NCI-H748 treated with DMSO at 0.1 percent for 48 hours (cell line): ENCODE results near the gene CRK.
A peak's percentile ranks its signal among the peaks of the same experiment; 100 is the strongest.

Experiments
- DNase-seq: peaks from one replicate; lab custom pipeline; 2025; lab: John Stamatoyannopoulos, UW

Gene CRK

DNA sequence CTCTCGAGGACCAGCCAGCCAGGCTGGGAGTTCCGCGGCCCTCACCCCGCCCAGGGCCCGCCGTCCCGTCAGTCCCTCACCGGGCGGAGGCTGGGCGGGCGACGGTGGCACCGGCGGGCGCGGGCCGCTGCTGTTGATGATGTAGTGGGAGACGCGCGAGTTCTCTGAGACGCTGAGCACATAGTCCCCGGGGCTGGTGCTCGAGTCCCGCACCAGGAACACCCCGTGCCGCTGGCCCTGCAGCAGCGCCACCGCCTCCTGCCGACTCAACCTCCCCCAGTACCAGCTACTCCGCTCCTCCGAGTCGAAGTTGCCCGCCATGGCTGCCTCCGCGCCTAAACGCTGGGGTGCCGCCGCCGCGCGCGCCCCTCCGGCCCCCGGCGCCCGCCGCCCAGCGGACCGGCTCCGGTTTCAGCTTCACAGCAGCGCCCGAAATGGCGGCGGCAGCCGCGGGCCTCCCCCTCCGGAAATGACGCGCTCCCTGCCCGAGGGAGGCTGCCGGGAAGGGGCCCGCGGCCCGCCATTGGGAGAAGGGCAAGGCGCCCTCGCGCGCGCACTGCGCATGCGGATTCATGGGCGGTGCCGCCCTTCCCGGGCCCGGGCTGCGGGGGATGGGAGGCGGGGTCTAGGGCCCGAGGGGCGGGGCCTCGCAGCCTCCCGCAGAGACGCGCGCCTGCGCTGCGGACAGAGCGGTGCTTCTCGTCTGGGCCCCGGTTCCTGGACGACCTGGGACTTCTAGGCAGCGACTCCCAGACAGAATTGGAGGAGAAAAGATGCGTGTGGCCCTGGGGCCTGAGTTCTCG is at the start of gene CRK:
TSS of gene CRK (minus strand) at position 436 of the 803 bp plus-strand sequence. CDS start at position 321, 115 bp downstream.
- peak; percentile 93 for DNase-seq

DNA sequence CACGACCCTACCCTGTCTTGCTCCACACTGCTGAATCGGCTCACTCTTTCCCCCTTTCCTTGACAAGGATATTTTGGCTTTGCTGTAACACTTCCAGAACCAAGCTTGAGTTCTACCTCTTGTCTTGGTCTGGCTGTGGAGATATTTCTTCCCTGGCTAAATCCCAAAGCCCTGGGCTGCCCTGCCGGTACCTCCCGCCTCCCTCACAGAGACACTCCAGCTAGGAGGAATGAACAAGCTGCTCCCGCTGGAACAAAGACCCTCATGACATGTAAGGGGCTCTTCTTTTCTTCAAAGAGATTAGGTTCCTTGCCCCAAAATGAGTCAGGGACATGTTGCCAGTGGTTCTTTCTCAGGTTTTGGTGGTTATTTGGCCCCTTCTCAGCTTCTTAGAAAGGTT is 49.6 kb upstream of the CRK start:
- no peak for DNase-seq

DNA sequence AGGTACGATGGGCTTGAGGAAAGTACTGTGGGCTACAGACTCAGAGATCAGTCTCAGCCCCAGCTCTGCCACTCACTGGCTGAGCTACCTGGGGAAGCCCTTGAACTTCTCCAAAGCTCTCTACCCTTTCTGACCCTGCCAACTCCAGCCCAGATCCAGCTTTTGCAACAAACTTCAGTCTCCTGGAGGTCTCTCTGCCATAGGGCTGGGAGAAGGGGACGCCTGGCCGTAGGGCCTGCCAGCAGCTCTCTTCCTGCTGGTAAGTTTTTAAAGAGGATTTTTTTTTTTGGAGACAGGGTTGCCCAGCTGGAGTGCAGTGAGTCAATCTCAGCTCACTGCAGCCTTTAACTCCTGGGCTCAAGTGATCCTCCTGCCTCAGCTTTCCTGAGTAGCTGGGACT is 48.8 kb upstream of the CRK start:
- no peak for DNase-seq

GRCh38 chr17:1503699-1504098 is 47.7 kb upstream of the CRK start:
- DNase-seq = no peak

- DNase-seq = no peak
These were observed 42.8 kb upstream of the CRK start for GRCh38 chr17:1498869-1499268.

DNA sequence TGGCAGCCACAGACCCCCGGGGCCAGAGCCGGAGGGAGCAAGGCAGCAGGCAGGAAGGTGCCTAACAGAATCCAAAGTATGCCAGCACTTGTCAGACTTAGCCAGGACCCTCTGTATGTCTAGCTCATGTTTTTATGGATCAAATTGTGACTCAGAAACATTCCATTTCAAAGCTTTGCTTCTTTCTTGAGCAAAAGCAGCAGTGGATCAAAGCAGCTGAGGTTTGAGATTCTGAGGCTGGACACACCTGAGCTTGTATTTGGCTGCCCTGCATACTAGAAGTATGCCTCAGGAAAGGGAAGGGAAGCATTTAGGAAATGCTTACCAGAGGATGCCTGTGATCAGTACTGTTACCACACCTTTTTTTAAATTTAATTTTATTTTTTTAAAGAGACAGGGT is 42.2 kb upstream of the CRK start:
- no peak for DNase-seq

GRCh38 chr17:1497831-1498230 is 41.8 kb upstream of the CRK start:
- no peak for DNase-seq

GRCh38 chr17:1496869-1497268 is 40.8 kb upstream of the CRK start:
- no peak for DNase-seq

DNA sequence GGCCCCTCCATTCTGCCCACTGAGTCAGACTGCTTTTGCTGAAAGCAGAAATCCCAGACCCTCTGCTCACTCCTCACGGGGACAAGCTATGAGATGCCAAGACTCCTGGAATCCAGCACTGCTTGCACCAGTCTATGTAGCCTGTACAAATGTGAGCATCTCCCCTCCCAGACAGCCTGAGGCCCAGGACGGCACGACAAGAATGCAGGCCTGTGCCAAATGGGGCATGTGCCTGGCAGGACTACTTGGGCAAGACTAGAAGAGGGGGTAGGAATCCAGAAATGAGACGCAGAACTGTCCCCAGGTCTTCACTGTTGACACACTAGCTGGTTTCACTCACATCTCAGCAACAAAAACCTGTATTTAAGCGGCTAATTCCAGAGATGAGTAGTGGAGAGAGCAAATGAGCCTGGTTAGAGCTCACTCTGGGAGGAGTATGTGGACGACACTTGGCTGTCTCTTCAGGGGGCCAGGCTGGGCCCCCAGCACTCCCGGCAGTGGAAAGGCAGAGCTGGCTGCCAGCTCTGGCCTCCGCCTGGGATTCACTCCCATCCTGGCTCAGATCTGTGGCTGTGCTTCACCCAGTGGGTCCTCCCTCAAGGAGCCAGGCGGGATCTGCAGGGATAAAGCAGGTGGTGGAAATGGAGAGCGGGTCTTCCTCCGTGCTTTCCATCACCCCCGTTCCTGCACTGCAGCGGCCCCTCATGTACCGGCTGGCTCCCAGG is 39.4 kb upstream of the CRK start:
- DNase-seq = no peak

DNA sequence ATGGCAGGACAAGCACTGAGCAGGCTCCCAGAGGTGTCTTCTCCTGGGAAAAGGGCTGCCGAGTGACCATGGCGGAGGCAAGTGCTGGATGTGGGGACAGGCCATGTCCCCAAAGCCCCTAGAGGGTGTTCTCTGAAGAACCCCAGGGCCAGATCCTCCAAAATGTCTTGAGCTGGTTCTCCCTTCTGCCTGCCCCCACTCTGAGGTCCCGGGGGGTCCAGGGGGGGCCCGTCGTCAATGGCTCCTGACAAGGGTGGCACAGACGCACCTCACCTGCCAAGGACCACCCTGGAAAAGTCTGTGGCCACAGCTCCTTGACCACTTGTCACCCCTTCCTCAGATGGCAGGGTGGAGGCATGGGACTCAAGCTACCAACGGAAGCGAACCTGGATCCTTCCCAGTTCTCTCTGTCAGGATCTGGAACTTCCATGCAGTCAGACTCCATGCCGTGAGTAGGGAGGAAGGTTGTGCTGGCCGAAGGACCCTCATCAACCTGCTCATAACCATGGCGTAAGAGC is 38.8 kb upstream of the CRK start:
- DNase-seq = no peak

DNA sequence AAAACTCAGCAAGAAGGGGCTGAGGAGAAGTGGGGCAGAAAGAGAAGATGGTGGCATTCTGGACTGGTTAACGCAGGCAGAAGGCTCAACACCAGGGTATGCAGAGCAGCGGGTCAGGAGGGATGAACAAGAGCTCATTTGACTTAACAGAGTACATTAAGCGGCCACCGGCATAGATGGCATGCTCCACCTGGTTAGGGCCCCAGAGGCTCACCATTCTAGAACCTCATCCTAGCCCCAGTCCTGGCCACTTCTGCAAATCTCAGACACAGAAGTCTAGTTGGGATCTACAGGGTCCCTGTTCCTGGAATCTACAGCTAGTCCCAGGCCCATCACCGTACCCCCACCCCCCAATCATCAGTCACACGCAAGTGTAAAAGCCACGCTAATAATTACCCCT is 38.2 kb upstream of the CRK start:
- no peak for DNase-seq

DNA sequence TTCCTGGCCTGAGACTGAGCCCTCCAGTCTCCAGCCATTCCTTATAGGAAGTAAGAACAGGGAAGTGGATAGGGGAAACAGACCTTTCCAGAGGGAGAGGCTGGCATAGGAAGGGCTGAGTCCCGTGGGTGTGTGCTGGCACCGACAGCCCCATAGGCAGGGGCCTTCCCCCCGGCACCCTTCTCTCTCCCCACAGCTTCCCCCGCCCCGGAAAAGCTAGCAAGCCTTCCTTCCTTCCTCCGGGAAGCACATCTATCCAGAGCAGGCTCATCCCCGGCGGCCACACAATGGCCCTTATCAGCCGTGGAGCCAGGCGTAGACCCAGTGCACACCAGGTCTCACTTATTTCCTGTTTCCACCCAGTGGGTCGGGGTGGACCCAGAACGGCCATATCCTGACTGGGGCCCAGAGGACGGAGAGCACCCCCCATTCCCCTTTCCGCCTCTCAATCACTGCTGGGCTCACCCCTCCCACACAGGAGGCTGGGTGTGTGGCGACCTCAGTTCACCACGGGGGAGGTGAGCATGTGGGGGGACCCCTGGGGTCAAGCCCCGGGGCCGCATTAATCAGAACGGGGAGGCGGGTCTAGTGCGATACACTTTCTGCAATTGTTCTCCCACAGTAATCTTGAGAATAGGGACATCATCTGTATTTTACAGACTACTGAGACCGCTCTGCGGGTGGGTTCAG is 37.4 kb upstream of the CRK start:
- no peak for DNase-seq

DNA sequence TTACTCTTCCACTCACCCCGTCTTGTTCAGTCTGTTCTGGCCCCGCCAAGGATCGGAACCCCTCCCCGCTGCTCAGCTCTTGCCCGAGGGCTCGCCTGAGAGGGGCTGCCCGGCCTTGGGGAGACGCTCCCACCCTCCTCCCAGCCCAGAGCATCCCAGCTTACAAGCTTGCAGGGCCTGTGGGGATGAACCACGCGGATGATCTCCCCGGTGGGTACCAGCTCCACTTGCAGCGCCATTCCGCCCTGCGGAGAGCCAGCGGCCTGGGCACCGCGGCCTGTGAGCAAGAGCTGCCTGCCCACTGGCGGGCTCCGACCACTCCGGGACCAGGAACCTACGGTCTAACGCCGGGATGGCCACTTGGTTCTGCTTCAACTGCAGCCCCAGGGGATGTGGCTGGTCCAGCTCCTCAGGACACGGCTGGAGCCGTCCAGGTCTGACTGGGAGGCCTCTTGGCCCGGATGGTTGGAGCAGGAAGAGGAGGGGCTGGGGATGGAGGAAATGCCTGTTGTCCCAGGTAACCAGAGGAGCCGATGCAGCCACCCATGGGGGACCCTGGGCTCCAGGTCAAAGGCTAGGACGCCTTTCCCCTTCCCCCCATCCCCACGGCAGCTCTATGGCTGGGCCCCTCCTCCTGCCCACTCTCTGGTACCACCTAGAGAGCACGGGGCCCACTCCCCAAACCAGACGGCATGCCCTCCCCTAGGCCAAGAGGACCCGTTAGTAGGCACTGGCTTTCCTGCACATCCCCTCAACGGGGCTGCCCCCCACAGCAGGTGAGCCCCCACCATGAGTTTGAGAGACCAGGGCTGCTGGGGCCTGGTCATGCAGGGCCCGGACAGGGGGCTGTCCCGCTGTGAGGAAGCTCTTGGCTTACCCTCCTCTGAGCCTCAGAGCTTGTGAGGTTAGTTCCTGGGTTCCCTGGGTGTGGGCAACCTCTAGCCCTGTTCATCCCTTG is 36.5 kb upstream of the CRK start, which contains the start of gene MYO1C:
TSS of gene MYO1C (minus strand) at position 438 of the 958 bp plus-strand sequence. CDS start at position 239, 199 bp downstream.
- DNase-seq = no peak

- DNase-seq = no peak
These were observed 35.6 kb upstream of the CRK start for GRCh38 chr17:1491443-1492248.

GRCh38 chr17:1490643-1491442 is 34.8 kb upstream of the CRK start:
- DNase-seq = peak; percentile 7

GRCh38 chr17:1488826-1489270 is 32.8 kb upstream of the CRK start:
- no peak for DNase-seq

DNA sequence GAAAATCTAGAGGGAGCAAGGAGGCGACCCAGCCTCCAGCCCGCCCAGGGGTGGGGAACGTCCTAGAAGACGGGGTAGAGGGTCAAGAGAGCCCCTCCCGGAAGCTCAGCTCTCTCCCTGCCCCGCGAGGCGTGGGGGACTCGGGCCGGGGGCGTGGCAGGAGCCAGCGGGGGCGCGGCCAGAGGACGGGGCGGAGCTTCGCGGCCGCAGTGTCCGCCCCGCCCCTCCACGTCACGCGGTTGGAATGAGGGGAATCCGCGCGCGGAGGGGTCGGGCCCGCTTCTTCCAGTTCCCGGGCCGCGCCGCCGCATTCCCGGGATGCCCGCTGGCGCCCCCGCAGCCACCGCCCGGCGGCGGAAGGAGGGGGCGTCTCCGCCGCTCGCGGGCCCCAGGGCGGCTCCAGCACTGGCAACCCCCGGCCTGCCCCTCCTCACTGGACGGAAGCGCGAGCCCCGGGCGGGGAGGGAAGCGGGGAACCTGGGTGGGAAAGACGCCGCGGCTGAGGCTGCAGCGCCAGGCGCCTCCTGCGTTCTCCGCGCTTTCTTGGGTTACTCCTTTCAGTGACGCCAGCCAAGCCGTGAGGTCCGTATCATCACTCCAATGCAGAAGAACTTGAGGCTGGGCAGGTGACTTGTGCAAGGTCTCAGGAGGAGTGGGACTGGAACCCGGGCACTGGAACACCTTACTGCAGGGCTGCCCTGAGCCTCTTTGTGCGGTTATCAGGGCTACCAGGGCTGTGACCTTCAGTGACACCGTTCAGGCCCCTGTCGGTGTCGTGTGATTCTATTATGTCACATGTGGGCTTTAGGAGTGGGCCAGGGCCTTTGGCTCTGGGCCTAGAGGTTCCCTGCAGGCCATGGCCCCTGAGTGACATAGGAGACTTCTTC is 32.1 kb upstream of the CRK start:
- DNase-seq = peak; percentile 23
